ENCODE results near the gene RAVER1.

The RAVER1 gene

GRCh38 chr19:10315335-10316214 is 17.8 kb downstream of the RAVER1 start, which contains the start of gene FDX2:
Gene FDX2, minus strand, starts transcription at chr19:10316015. Its CDS starts 19 bp downstream, at chr19:10315996.
- Histone ChIP-seq H3K9ac (ENCODE audit: low read length) (peak within 1 kb of the TSS; percentile 55), H3K36me3 (ENCODE audit: control insufficient read depth, low read depth, low read length) (peaks cover 16% of the 10 kb centered on the region), H3K4me3 (ENCODE audit: low read length) (peak within 1 kb of the TSS; percentile 79), H3K4me1 (ENCODE audit: control insufficient read depth, low read depth, low read length) (peaks cover 3% of the 10 kb centered on the region), H3K27me3 (ENCODE audit: control insufficient read depth, insufficient read depth, low read length) (no peaks in the 10 kb centered on the region), H3K27ac (ENCODE audit: low read length) (peak within 1 kb of the TSS; percentile 35), H3K9me3 (ENCODE audit: control insufficient read depth, low read depth, low read length) (no peaks in the 10 kb centered on the region)

- H3K27ac ChIP-seq (ENCODE audit: low read length) = no peak within 1 kb of the TSS
- H3K27me3 ChIP-seq (ENCODE audit: control insufficient read depth, insufficient read depth, low read length) = no peaks in the 10 kb centered on the region
- no peak within 1 kb of the TSS for H3K4me3 ChIP-seq (ENCODE audit: low read length)
- peaks cover 6% of the 10 kb centered on the region for H3K36me3 ChIP-seq (ENCODE audit: control insufficient read depth, low read depth, low read length)
- no peaks in the 10 kb centered on the region for H3K4me1 ChIP-seq (ENCODE audit: control insufficient read depth, low read depth, low read length)
- H3K9me3 ChIP-seq (ENCODE audit: control insufficient read depth, low read depth, low read length) = no peaks in the 10 kb centered on the region
- no peak within 1 kb of the TSS for H3K9ac ChIP-seq (ENCODE audit: low read length)
Measured at GRCh38 chr19:10309423-10309822, 23.9 kb downstream of the RAVER1 start, which contains the start of gene ZGLP1. Gene ZGLP1, minus strand, starts transcription at chr19:10309815.

- Histone ChIP-seq H3K36me3 (ENCODE audit: control insufficient read depth, low read depth, low read length) (peaks cover 6% of the 10 kb centered on the region), H3K9ac (ENCODE audit: low read length) (no peak overlapping the region), H3K27me3 (ENCODE audit: control insufficient read depth, insufficient read depth, low read length) (no peaks in the 10 kb centered on the region), H3K4me1 (ENCODE audit: control insufficient read depth, low read depth, low read length) (no peaks in the 10 kb centered on the region), H3K9me3 (ENCODE audit: control insufficient read depth, low read depth, low read length) (no peaks in the 10 kb centered on the region), H3K27ac (ENCODE audit: low read length) (no peak overlapping the region), H3K4me3 (ENCODE audit: low read length) (no peak overlapping the region)
Measured at GRCh38 chr19:10306327-10306726, 27.0 kb downstream of the RAVER1 start.

- no peaks in the 10 kb centered on the region for H3K27me3 ChIP-seq (ENCODE audit: control insufficient read depth, insufficient read depth, low read length)
- no peak overlapping the region for H3K9ac ChIP-seq (ENCODE audit: low read length)
- no peak overlapping the region for H3K27ac ChIP-seq (ENCODE audit: low read length)
- H3K9me3 ChIP-seq (ENCODE audit: control insufficient read depth, low read depth, low read length) = no peaks in the 10 kb centered on the region
- no peak overlapping the region for H3K4me3 ChIP-seq (ENCODE audit: low read length)
- no peaks in the 10 kb centered on the region for H3K4me1 ChIP-seq (ENCODE audit: control insufficient read depth, low read depth, low read length)
- H3K36me3 ChIP-seq (ENCODE audit: control insufficient read depth, low read depth, low read length) = peaks cover 5% of the 10 kb centered on the region
Measured at GRCh38 chr19:10305139-10305806, 28.1 kb downstream of the RAVER1 start.

GRCh38 chr19:10299545-10300458 is 33.5 kb downstream of the RAVER1 start:
- Histone ChIP-seq H3K27me3 (ENCODE audit: control insufficient read depth, insufficient read depth, low read length) (peaks cover 43% of the 10 kb centered on the region), H3K4me3 (ENCODE audit: low read length) (no peak overlapping the region), H3K4me1 (ENCODE audit: control insufficient read depth, low read depth, low read length) (peaks cover 4% of the 10 kb centered on the region), H3K27ac (ENCODE audit: low read length) (no peak overlapping the region), H3K36me3 (ENCODE audit: control insufficient read depth, low read depth, low read length) (no peaks in the 10 kb centered on the region), H3K9me3 (ENCODE audit: control insufficient read depth, low read depth, low read length) (no peaks in the 10 kb centered on the region), H3K9ac (ENCODE audit: low read length) (no peak overlapping the region)

GRCh38 chr19:10295847-10296591 is 37.3 kb downstream of the RAVER1 start:
- no peak overlapping the region for H3K9ac ChIP-seq (ENCODE audit: low read length)
- H3K4me1 ChIP-seq (ENCODE audit: control insufficient read depth, low read depth, low read length) = peaks cover 11% of the 10 kb centered on the region
- peak overlapping the region; percentile 47 for H3K4me3 ChIP-seq (ENCODE audit: low read length)

GRCh38 chr19:10295305-10295846 is 38.0 kb downstream of the RAVER1 start:
- no peaks in the 10 kb centered on the region for H3K36me3 ChIP-seq (ENCODE audit: control insufficient read depth, low read depth, low read length)
- no peak overlapping the region for H3K27ac ChIP-seq (ENCODE audit: low read length)
- H3K4me1 ChIP-seq (ENCODE audit: control insufficient read depth, low read depth, low read length) = peaks cover 15% of the 10 kb centered on the region
- H3K9ac ChIP-seq (ENCODE audit: low read length) = no peak overlapping the region
- H3K27me3 ChIP-seq (ENCODE audit: control insufficient read depth, insufficient read depth, low read length) = peaks cover 87% of the 10 kb centered on the region
- H3K9me3 ChIP-seq (ENCODE audit: control insufficient read depth, low read depth, low read length) = no peaks in the 10 kb centered on the region
- H3K4me3 ChIP-seq (ENCODE audit: low read length) = peak overlapping the region; percentile 47

More at GRCh38 chr19:10295847-10296591, 37.3 kb downstream of the RAVER1 start:
- Histone ChIP-seq H3K9me3 (ENCODE audit: control insufficient read depth, low read depth, low read length) (no peaks in the 10 kb centered on the region), H3K36me3 (ENCODE audit: control insufficient read depth, low read depth, low read length) (no peaks in the 10 kb centered on the region), H3K27ac (ENCODE audit: low read length) (no peak overlapping the region), H3K27me3 (ENCODE audit: control insufficient read depth, insufficient read depth, low read length) (peaks cover 81% of the 10 kb centered on the region)

- H3K4me3 ChIP-seq (ENCODE audit: low read length) = no peak overlapping the region
- H3K9me3 ChIP-seq (ENCODE audit: control insufficient read depth, low read depth, low read length) = no peaks in the 10 kb centered on the region
- H3K27ac ChIP-seq (ENCODE audit: low read length) = no peak overlapping the region
- no peaks in the 10 kb centered on the region for H3K36me3 ChIP-seq (ENCODE audit: control insufficient read depth, low read depth, low read length)
- peaks cover 18% of the 10 kb centered on the region for H3K4me1 ChIP-seq (ENCODE audit: control insufficient read depth, low read depth, low read length)
- peaks cover 90% of the 10 kb centered on the region for H3K27me3 ChIP-seq (ENCODE audit: control insufficient read depth, insufficient read depth, low read length)
- H3K9ac ChIP-seq (ENCODE audit: low read length) = no peak overlapping the region
Measured at GRCh38 chr19:10294368-10294697, 39.0 kb downstream of the RAVER1 start.

GRCh38 chr19:10293637-10294367 is 39.5 kb downstream of the RAVER1 start:
- Histone ChIP-seq H3K9me3 (ENCODE audit: control insufficient read depth, low read depth, low read length) (no peaks in the 10 kb centered on the region), H3K4me3 (ENCODE audit: low read length) (no peak overlapping the region), H3K27me3 (ENCODE audit: control insufficient read depth, insufficient read depth, low read length) (peaks cover 94% of the 10 kb centered on the region), H3K27ac (ENCODE audit: low read length) (no peak overlapping the region), H3K36me3 (ENCODE audit: control insufficient read depth, low read depth, low read length) (no peaks in the 10 kb centered on the region), H3K9ac (ENCODE audit: low read length) (no peak overlapping the region), H3K4me1 (ENCODE audit: control insufficient read depth, low read depth, low read length) (peaks cover 18% of the 10 kb centered on the region)
